Activated naive CD4-positive, alpha-beta T cell (primary cell): Measurements from ENCODE around the gene GBGT1.
"Not testable (repeated sequence)": the region's sequence is repeated elsewhere in the genome, so short reads cannot be mapped to it uniquely, and the experiment has no call there.

Source experiments
- DNase-seq, 4 experiments: peaks; one replicate each; lab custom pipeline; 2025; lab: John Stamatoyannopoulos, UW

The GBGT1 gene

DNA sequence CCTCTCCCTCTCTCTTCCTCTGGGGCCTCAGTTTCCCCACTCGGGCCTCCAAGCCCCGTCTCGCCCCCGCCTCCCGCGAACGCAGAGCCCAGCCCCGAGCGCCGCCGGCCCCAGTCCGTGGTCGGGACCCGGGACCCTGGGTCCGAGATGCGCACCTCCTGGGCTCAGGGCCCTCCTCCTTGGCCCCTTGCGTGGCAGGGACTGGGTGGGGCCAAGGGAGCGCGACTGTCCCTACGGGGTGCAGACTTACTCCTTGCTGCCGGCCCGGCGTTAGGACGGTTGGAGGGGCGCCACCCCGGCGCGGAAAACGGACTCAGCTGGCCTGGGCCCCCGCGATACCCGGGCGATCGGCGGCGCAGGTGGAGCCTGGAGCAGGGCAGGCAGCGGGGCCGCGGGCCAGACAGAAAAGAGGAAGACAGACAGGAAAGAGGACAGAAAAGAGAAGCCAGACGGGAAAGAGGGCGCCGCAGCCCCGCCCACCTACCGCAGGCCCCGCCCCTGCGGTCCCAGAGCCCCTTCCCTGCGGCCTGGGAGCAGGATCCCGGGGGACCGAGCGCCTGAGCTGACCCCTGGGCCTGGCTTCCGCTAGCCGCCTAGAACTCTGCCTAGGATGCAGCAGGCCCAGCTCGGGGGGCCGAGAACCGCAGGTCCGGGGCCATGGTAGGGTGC is at the start of gene GBGT1:
Gene GBGT1 (minus strand): TSS at position 411 of the 669 bp plus-strand sequence. CDS start 1,502 bp downstream, outside the sequence.
- peak in 1 of 4 experiments; percentile 24 for DNase-seq

DNA sequence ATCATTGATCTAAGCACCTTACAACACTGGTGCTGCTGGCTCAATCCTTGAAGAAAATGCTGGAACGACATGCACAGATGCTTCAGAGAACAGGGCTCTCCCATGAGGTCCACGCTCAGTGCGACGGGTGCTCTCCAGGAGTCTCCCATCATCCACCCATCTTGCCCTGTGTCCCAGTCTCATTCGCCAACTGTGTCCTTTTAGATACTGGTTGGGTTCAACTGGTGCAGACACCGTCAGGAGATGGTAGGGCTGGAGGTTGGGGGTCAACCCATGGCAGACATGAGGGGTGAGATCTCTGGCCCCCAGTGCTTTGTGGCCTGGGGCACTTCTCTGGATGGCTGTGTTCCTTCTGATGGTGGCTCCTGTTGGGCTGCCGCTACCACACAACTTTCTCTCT is 46.9 kb upstream of the GBGT1 start:
- DNase-seq: no peak

DNA sequence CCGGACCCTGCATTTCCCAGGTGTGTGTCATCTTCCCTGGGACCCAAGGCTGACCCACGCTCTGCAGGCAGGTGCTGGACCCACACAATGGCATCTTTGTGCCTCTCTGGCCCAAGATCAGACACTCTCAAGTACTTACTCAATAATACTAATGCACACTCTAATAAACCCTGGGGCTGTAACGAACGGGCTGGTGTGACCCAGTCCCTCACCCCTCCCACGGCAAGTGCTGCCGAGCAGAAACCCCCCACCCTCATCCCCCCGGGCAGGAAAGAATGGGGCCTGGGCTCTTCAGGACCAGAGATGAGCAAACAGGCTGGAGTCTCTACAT is 46.5 kb upstream of the GBGT1 start:
- no peak for DNase-seq

DNA sequence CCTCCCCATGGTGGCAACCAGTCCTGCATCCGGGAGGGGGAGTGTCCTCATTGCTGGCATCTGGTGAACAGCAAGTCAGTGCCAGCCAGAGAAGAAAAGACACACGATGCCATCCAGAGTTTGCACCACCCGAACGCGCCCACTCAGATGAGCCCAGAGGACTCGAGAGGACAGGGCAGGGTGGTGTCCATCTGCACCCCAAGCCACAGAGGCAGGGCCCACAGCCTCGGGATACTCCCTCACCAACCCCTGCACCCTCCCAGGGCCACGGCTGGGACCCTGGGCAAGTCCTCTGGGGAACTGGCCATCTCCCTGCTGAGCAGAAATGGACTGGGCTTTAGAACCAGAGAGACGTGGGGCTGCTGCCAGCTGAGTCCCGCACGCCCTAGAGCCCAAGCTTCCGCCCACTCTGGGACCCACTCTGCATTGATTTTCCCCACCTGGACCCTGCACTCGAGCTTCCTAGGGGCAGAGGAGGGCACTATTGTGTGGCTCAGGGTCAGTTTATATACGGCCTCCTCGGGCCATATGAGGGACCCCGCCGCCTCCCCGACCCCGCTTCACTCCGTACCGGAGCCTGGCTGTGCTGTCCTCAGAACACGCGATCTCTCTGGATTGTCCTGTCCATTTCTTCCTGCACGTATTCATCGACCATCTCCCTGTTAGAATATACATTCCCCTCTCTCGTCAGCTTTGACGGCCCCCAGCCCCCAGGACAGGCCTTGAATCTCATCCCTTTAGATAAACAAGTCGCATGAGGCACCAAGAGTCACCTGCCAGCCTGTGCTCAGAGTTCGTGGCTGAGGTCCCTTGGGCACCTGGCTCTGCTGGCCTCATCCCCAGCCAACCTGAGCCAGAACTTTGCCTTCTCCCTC is 45.9 kb upstream of the GBGT1 start:
- not testable (repeated sequence) for DNase-seq

DNA sequence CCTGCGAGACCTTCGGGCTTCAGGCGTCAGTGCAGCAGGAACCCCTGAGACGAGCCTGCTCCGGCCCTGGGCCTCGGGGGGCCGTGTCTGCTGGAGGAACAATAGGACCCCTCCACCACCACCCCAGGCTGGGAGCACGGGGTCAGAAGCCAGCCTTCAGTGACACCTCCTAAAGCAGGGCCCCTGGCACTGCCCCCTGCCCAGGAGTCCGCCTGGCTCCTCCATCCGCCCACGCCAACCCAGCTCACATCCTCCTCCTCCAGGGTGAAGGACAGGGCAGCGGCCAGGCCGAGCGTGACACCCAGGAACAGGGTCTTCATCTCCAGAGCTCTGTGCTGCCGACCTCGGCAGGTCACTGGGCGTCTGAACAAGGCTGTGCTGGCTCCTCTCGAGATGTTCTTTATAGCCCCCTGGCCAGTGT is 45.2 kb upstream of the GBGT1 start, which contains the start of gene OBP2B:
Gene OBP2B (minus strand): TSS at position 371 of the 421 bp plus-strand sequence. CDS start 51 bp downstream, at position 320.
- not testable (repeated sequence) for DNase-seq

DNA sequence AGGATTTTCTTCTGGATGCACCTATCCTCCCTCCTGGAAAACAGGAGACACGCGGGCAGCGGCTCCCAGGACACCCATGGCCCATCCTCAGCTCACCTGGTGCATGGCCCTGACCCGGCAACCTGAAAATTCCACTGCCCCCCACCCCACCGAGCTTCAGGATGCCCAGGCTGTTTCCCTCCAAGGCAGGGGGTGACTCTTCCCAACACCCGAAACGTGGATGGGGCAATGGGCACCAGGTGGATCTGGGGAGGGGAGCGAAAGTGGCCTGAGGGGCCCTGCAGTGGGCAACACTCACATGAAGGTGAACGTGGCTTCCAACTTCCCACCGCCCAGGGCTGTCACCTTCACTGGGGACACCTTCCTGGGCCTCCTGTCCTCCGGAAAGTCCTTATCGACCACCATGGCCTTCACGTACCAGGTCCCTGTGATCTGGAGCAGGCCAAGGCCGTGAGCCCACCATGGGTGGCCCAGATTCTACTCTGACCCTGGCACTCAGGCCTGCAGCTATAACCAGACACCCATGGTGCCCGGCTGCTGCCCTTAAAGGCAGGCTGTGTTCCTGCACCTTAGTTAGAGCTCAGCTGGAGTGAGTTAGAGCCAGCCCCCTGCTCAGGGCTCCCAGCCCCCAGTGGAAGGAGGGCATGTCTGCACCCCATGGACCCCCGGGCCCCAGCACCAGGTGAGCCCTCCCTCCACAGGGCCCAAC is 44.6 kb upstream of the GBGT1 start:
- DNase-seq: not testable (repeated sequence)

DNA sequence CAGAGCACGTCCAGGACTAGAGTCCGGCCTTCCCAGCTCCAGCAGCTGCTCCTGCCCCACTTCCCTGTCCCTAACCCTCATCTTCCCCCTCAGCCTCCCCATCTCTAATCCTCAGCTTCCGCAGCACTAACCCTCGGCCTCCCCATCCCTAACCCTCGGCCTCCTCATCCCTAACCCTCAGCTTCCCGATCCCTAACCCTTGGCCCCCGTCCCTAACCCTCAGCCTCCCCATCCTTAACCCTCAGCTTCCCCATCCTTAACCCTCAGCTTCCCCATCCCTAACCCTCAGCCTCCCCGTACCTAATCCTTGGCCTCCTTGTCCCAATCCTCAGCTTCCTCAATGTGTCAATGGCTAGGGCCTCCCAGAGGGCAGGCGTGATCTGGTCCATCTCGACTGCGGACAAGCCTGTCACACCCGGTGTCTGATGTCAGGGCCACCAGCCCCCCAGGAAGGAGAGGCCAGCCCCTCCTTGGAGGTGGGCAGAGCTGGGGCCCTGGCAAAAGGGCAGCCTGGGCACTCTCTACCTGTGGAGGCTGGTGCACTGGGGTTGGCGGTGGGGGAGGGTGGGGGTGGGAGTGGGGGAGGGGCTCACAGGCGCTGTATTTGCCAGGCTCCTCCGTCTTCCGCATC is 43.9 kb upstream of the GBGT1 start:
- no peak for DNase-seq

DNA sequence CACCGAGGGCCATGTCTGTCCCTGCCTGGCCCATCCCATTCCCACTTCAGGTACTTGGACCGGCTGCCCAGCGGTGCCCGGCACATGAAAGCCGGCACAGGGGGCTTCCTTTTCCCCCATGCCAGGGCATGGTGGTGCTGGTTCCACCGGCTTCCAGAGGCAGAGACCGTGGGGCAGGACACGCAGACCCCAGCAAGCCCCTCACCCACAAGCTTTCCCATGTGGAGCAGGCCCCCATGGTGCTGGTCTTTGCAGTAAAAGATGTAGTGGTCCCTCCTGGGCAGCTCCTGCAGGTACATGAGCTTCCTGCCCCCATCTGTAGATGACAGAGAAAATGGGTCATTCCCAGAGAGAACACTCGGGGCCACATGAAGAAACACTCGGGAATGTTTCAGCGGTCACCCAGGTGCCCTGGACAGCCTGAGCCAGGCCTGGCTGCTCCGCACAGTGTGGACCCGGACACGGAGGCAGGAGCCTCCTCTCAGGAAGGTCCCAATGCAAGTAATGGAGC is 43.4 kb upstream of the GBGT1 start:
- DNase-seq: no peak

DNA sequence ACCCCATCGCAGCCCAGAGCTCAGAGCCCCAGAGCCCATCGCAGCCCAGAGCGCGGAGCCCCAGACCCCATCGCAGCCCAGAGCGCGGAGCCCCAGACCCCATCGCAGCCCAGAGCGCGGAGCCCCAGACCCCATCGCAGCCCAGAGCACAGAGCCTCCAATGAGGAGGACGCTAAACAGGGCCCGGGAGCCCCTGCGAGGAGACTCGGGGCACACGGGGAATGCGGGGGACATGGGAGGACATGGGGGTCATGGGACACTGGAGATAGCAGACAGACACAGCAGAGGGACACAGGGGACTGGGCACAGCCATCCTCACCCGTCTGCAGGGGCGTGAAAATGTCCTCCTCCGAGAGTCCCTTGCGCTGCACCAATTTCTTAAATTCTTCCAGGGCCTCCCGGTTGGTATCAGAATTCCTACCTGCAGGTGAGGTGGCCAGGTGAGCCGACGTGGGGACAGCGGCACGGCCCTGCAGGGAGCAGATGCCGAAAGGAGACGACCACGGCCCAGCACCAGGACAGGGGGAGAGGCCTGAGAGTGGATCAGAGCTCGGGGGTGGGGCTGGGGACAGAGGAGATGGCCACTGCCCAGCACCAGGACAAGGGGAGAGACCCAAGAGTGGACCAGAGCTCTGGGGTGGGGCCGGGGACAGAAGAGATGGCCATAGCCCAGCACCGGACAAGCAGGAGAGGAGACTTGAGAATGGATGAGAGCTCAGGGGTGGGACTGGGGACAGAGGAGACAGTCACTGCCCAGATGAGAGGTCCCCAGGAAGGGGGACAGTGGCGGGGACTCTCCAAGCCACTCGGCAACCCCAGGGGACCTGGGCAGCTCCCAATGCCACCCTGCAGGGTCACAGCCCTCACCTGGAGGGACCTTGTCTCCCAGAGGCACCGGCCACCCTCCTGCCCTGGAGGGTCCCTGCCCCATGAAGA is 42.5 kb upstream of the GBGT1 start:
- no peak for DNase-seq

DNA sequence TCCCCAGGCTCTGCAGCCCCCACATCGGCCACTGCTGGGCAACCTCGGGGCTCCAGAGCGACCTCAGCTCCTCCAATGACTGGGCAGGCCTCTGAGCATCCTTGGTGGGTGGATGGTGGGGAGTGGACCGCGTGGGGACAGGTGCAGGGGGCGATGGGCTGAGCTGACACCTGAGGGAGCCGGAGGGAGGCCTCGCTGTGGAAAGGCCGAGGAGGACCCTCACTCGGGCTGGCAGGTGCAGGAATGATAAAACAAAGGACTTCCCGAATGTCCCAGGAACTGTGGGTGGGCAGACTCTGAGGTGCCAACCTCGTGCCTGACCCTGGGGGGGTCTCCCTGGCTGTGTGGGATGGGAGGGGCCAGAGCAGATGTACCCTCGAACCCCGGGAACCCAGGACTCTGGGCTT is 41.8 kb upstream of the GBGT1 start:
- DNase-seq: not testable (repeated sequence)

DNA sequence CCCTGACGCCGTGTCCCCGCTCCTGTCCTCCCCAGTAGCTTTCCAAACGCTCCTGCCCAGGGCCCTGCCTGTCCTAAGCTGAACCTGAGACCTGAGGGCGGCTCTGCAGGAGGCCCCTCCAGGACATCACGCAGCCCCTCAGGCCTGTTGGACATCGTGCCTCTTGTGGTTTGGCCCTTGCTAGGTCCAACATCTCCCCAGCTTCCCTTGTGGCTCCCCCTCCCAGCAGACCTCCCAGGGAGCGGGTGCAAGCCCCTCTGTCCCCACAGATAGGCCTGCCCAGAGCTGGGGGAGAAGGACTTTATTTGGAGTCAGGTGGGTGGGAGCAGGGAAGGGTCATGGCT is 41.3 kb upstream of the GBGT1 start:
- DNase-seq: no peak

DNA sequence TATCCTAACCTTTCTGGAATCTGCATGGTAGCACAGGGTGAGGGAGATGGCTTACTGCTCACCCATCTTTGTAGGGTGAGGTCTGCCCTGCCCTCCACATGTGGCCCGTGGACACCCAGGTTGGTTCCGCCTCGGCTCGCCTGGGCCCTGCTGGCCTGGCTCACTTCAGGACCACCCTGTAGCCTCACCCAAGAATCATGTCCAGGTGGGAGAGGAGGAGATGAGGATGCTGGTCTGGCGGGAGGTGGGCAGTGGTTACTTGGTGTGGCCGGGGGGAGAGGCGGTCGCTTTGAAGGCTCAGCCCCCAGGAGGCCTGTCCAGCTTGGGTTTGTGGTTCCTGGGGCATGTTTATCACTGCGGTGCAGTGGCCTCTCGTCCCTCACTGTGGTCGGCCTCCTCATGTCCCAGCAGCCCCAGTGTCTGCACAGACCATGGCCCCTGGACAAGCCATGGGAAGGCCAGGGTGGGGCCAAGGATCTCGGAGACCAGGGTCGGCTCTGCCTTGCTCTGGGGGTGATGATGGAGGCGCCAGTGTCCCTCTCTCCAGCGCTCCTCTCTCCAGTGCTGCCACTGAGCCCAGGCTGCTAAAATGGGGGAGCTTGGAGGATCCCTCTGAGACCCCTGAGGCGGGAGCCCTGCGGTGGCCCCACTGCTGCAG is 40.8 kb upstream of the GBGT1 start:
- no peak for DNase-seq

DNA sequence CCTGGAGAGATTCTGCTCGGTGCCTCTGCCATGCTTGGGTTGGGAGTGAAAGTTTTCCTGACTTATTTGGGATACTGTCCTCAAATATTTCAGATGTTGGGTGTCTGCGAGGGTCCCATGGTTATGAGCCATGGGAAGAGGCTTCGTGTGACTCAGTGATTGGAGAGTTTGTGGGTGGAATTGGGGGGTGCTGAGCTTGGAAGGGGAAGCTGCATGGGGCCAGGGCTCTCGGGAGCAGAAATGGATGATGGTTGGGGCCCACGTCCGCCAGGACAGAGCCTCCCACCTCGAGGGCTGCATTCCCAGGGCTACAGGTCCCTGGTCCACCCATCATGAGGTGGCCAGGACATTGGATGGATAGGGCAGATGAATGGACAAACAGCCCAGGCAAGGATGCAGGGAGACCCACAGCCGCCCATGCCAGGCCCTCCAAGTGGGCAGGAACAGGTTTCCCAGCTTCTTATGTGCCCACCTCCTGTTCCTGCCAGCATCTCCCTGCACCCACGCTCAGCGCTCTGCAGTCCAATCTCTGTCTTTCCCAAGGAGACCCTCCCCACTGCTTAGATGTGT is 39.9 kb upstream of the GBGT1 start:
- DNase-seq: no peak

DNA sequence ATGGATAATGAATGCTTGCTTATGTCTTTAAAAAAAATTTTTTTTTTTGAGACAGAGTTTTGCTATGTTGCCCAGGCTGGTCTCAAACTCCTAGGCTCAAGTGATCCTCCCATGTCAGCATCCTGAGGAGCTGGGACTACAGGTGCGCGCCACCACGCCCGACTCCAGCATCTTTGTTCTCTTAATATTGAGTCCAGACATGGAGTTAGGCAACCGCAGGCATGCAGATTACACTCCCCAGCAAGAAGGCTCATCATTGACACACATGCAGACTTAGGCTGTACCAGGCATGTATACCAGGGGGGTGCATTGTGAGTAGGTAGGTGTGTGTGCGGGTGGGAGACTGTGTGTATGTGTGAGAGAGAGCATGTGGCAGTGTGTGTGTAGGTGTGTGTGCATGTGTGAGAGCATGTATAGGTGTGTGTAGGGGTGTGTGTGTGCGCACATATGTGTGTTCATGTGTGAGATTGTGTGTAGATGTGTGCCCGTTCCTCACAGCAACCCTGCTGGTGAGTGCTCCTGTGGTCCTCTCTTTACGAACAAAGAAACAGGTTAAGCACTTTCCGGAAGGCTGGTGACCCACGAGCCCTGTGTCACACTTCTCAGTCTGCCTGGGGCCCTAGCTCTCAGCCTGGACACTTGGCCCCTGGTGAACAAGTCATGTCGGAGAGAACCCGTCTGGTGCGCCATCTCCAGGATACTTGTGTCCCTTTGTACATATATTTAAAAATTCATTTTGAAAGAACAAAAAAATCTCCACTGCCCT is 39.2 kb upstream of the GBGT1 start:
- no peak for DNase-seq

DNA sequence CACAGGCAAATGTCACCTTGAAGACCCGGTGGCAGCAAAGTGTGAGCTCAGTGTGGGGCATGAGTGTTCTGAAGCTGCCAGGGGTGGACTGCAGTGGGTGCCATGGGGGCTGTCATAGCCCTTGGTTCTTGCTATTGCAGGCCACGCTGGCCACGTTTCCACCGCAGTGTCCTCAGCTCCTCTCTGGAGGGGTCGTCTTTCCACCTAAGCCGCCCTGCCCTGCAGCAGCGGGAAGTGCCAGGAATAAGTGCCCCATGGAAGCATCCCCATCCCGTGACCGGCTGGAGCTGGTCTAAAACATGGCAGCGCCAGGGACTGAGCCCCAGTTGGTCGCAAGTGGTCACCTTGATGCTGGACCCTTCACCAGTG is 38.4 kb upstream of the GBGT1 start:
- DNase-seq: no peak

DNA sequence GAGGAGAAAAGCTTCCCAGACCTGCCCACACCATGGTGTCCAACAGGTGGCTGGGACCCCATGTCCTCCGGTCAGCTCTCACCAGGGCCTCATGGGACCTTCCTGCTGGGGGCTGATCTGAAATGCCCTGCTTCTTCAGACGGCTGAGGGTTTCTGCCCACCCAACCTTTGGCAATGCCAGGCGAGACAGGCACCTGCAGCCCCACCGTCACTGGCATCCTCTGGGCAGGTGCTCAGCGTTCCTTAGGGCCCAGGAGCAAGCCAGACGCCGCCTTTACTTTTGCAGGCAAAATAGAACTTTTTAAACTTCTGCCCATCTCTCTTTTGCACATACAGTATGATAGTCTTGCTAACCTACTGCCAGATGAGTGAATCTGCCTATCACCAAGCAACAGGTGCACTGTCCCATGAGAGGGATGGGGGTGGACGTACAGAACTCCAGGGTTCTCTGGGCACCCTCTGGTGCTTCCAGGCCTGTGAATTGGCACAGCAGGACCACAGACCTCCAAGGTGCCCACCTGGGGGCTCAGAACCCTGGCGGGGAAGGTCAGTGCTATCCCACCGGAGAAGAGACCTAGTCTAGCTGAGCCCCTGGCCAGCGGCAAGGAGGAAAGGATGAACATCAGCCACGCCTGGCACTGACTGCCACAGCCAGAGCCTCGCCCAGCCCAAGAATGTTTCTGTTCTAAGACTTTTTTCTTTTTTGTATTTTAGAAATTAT is 37.9 kb upstream of the GBGT1 start:
- DNase-seq: no peak

DNA sequence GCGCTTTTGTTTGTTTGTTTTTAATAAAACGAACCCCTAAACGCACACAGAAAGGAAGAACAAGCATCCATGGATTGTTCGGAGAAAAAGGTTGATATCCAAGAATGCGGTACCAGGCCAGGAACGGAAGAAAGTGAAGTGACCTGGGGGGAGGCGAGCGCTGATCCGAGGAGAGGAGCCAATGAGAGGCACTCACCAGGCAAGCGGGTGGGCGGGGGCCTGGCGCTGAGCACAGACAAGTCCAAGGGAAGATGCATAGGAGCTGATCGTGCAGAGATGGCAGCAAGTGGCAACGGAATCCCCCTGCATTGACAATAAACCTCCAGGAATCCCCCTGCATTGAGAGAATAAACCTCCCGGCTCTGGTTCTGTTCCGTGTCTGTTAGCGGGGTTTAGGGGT is 36.9 kb upstream of the GBGT1 start:
- no peak for DNase-seq

DNA sequence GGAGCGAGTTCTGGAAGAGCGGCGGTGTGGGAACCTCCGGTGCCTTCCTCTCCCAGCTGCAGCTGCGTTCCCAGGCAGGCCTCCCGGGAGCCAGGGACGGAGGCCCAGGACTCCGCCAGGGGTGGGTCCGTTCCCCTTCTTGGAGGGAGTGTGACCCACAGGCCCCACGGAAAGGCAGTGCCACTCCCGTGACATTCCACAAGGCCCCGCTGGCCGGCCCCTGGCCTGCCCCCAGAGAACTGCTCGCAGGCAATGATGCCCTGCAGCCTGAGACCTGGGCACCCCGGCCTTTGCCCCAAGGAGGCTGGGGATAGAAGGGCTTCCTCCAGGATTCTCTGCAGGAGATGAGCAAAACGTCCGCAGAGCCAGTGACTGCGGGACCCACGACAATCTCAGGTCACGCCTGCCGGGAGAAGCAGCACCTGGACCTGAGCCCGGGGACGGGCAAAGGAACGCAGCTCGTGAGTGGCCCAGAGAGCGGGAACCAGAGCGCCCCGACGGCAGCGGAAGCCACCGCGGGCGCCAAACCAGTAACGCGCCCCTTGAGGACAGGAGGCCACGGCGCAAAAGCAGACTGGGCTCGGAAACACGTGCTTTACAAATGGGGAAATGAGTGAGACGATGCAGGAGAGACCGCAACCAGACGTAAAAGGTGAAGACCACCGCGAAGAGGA is 36.1 kb upstream of the GBGT1 start:
- DNase-seq: peak in 2 of 4 experiments; percentile 13 to 46
